Measurements from ENCODE around the gene CLCNKA. TPM values are rescaled to one million over a fixed set of nuclear protein-coding genes. Genes with fewer than 3 reads are reported as not detected.

Gene CLCNKA
- total and polyA plus RNA-seq, 2 of the 8 experiments (the other 6 are each of a cell fraction or from before 2014, with no cell fraction given), result 0.95 to 2.0 TPM

- no peak overlapping the region for H3K18ac ChIP-seq (ENCODE audit: extremely low read depth, low read length)
- no peak overlapping the region for H2AFZ ChIP-seq (ENCODE audit: low read length)
- H3K4me3 ChIP-seq (ENCODE audit: extremely low read depth in 1 of 4, insufficient read depth in 2 of 4, low read depth in 3 of 4, low read length in 4 of 4), result no peak overlapping the region
- H2AK5ac ChIP-seq (ENCODE audit: low read depth, low read length), result no peak overlapping the region
- no peak overlapping the region for H3K14ac ChIP-seq (ENCODE audit: insufficient read length)
- H3K4me1 ChIP-seq (replicated peaks in 1 of 4; ENCODE audit: control insufficient read depth in 3 of 4, insufficient read depth in 4 of 4, low read length in 3 of 4), result peaks cover 0 to 20% (median 8%) of the 10 kb centered on the region in 4 experiments; a peak in 6 of 7 replicates
- H2BK15ac ChIP-seq (ENCODE audit: low read length), result no peak overlapping the region
- H3K79me1 ChIP-seq (ENCODE audit: low read depth, low read length), result no peaks in the 10 kb centered on the region
- H3K27me3 ChIP-seq (replicated peaks in 1 of 4; ENCODE audit: control insufficient read depth in 3 of 4, extremely low read depth in 1 of 4, insufficient read depth in 3 of 4, low read length in 3 of 4), result no peaks in the 10 kb centered on the region
- H4K8ac ChIP-seq (ENCODE audit: extremely low read depth, insufficient read depth, low read length), result no peak overlapping the region
- POLR2A ChIA-PET (ENCODE audit: partially characterized antibody), result interaction anchor here (1.1 to 2.3 kb wide), 2 partner anchors 19 to 59 kb away, joined by 3 to 5 read pairs; no protein-coding TSS in a partner anchor
- no peak overlapping the region for H3K4me2 ChIP-seq (ENCODE audit: insufficient read depth in 1 of 2, low read depth in 2 of 2, low read length in 2 of 2)
- H3K9ac ChIP-seq (replicated peaks in 1 of 4; ENCODE audit: extremely low read depth in 1 of 4, low read depth in 3 of 4, low read length in 3 of 4), result no peak overlapping the region
- H3K23ac ChIP-seq (ENCODE audit: insufficient read length), result no peak overlapping the region
- H3K79me2 ChIP-seq (ENCODE audit: control insufficient read depth in 1 of 2, insufficient read depth in 2 of 2, low read length in 2 of 2), result no peaks in the 10 kb centered on the region
- H3K27ac ChIP-seq (ENCODE audit: low read depth, low read length), result no peak overlapping the region
- FAIRE-seq, result no peak
- H3K4ac ChIP-seq (replicated peaks; ENCODE audit: insufficient read length, low read depth, low read length), result no peak overlapping the region
- H2BK12ac ChIP-seq (ENCODE audit: low read depth, low read length), result no peak overlapping the region
- no peak overlapping the region for H4K5ac ChIP-seq (ENCODE audit: insufficient read length, low read depth, low read length)
- no peaks in the 10 kb centered on the region for H4K20me1 ChIP-seq (replicated peaks in 1 of 2; ENCODE audit: control insufficient read depth in 1 of 2, insufficient read depth in 2 of 2, low read length in 2 of 2)
- H3K36me3 ChIP-seq (ENCODE audit: control insufficient read depth in 2 of 4, insufficient read depth in 4 of 4, low read length in 3 of 4), result no peaks in the 10 kb centered on the region
- H3K23me2 ChIP-seq (ENCODE audit: low read depth, low read length), result no peaks in the 10 kb centered on the region
- H3K56ac ChIP-seq (replicated peaks; ENCODE audit: insufficient read length, low read depth, low read length), result no peak overlapping the region
- H3K9me3 ChIP-seq (ENCODE audit: insufficient read depth in 2 of 2, low read depth in 1 of 2, low read length in 1 of 2), result no peaks in the 10 kb centered on the region
- H2BK5ac ChIP-seq (ENCODE audit: low read depth, low read length), result no peak overlapping the region
- no peak overlapping the region for H4K91ac ChIP-seq (replicated peaks; ENCODE audit: insufficient read length, low read length)
- CTCF ChIA-PET (ENCODE audit: partially characterized antibody), result interaction anchor here (1.0 to 5.5 kb wide), 13 partner anchors 10 to 254 kb away, joined by 3 to 34 read pairs (median 5); partner anchors contain the start of genes CLCNKB, HSPB7 and SRARP
- no peak overlapping the region for H2BK120ac ChIP-seq (replicated peaks; ENCODE audit: low read depth, low read length)
- WGBS, 2 experiments (ENCODE audit: extremely low coverage in 1 of 2, insufficient coverage in 1 of 2, insufficient read length in 1 of 2, insufficient replicate concordance in 2 of 2, low coverage in 1 of 2, low lambda C conversion rate in 2 of 2, missing lambda C conversion rate in 1 of 2), result 65% methylated on average over 4 of the region's 8 CpGs; no CpG with 5 or more reads in 1 of the 2 experiments
- H2BK20ac ChIP-seq (ENCODE audit: low read length), result no peak overlapping the region
- DNase-seq (ENCODE audit: low read depth in 1 of 2, low spot score in 2 of 2), result no peak
- no peak for TF ChIP-seq CTCF (IDR thresholded peaks at IDR 0.05; ENCODE audit: control extremely low read depth in 1 of 3, insufficient read depth in 1 of 3, low read depth in 1 of 3, low read length in 3 of 3)
- no peak for TF ChIP-seq EP300 (IDR thresholded peaks at IDR 0.05; ENCODE audit: borderline replicate concordance in 1 of 2, low read depth in 2 of 2, low read length in 2 of 2)
- no peak for TF ChIP-seq NANOG (IDR thresholded peaks at IDR 0.05; ENCODE audit: insufficient read depth, low read depth, low read length, poor library complexity, severe bottlenecking)
- no peak for TF ChIP-seq USF2 (IDR thresholded peaks at IDR 0.05; ENCODE audit: low read length)
- no peak for TF ChIP-seq ZNF274 (IDR thresholded peaks at IDR 0.05; ENCODE audit: borderline replicate concordance, extremely low read depth, low read length)
- no peak for TF ChIP-seq RNF2 (IDR thresholded peaks at IDR 0.05; ENCODE audit: borderline replicate concordance, low read depth, low read length, missing control alignments, poor library complexity, severe bottlenecking)
- no peak for TF ChIP-seq SRF (IDR thresholded peaks at IDR 0.05; ENCODE audit: low read depth, low read length)
These were observed 32.1 kb downstream of the CLCNKA start for GRCh38 chr1:16053781-16054502.
